Endodermal cell (in vitro differentiated cells): ENCODE measurements around the gene ZCRB1. TPM values are rescaled to one million over a fixed set of nuclear protein-coding genes. Genes with fewer than 3 reads are reported as not detected.

ENCODE experiments used
- DNase-seq: peaks from one replicate; pipeline ENCODE4 v3.0.0-alpha.2; 2017
- H3K27ac ChIP-seq: 2 replicates; pipeline ENCODE4 v1.5.1; 2013; ENCODE audit warnings: mild to moderate bottlenecking, low read depth, low read length, moderate library complexity
- H3K27me3 ChIP-seq: 2 replicates; pipeline ENCODE4 v1.6.1; 2013; ENCODE audit warnings: mild to moderate bottlenecking, low read length, moderate library complexity; ENCODE audit not compliant: insufficient read depth, control insufficient read depth, poor library complexity, severe bottlenecking
- H3K36me3 ChIP-seq: 2 replicates; pipeline ENCODE4 v1.7.0; 2013; ENCODE audit warnings: mild to moderate bottlenecking, low read length, moderate library complexity; ENCODE audit not compliant: control insufficient read depth, insufficient read depth
- H3K4me1 ChIP-seq: one replicate; pipeline ENCODE4 v1.7.0; 2013; ENCODE audit warnings: low read length; ENCODE audit not compliant: control insufficient read depth, insufficient read depth
- H3K4me3 ChIP-seq: 2 replicates; pipeline ENCODE4 v1.5.1; 2013; ENCODE audit warnings: mild to moderate bottlenecking, low read length, moderate library complexity
- H3K9ac ChIP-seq: 2 replicates; pipeline ENCODE4 v1.6.1; 2013; ENCODE audit warnings: mild to moderate bottlenecking, low read length, moderate library complexity; ENCODE audit not compliant: poor library complexity, severe bottlenecking; ENCODE audit errors: extremely low read depth
- H3K9me3 ChIP-seq: 2 replicates; pipeline ENCODE4 v1.6.1; 2013; ENCODE audit warnings: mild to moderate bottlenecking, low read length, moderate library complexity; ENCODE audit not compliant: control insufficient read depth
- H3K27ac Mint-ChIP-seq: 2 replicates; pipeline ENCODE4 v1.8.0; 2020; ENCODE audit warnings: mixed read lengths
- H3K27me3 Mint-ChIP-seq: 2 replicates; pipeline ENCODE4 v1.8.0; 2021; ENCODE audit warnings: mild to moderate bottlenecking, mixed read lengths; ENCODE audit not compliant: insufficient read depth
- H3K36me3 Mint-ChIP-seq: 2 replicates; pipeline ENCODE4 v1.8.0; 2020; ENCODE audit warnings: low read depth, mixed read lengths
- H3K4me1 Mint-ChIP-seq: 2 replicates; pipeline ENCODE4 v1.8.0; 2020; ENCODE audit warnings: mixed read lengths
- H3K4me3 Mint-ChIP-seq: 2 replicates; pipeline ENCODE4 v1.8.0; 2020; ENCODE audit warnings: mild to moderate bottlenecking, moderate library complexity, mixed read lengths
- H3K9me3 Mint-ChIP-seq: 2 replicates; pipeline ENCODE4 v1.8.0; 2020; ENCODE audit warnings: mild to moderate bottlenecking, mixed read lengths
- WGBS, 2 experiments: methylation state at CpG; one replicate each; pipeline versions ENCODE4 v1.1.5 to v1.1.7; 2013; ENCODE audit warnings: missing lambda C conversion rate in 2 of 2, mixed read lengths in 1 of 2; ENCODE audit not compliant: insufficient coverage in 1 of 2, insufficient read length in 1 of 2; 5-methylcytosine and 5-hydroxymethylcytosine counted together
- microRNA-seq: library from miRNA; unstranded; fragments of <30 nt; microRNA quantifications from one replicate; pipeline ENCODE4 v1.2.0, GENCODE V29; 2020; ENCODE audit warnings: borderline microRNAs expressed
- total RNA-seq, 2 donors: library from RNA; stranded (reverse); fragmentation: NEBNext Ultra II Directional in 1 of 2; extraction: Animal tissue kit (Norgen Biotek cat#: 25700) in 1 of 2; gene quantifications; 2 replicates in 1 of 2; 3 replicates in 1 of 2; pipeline ENCODE4 v1.2.1, GENCODE V29; 2021
- TF ChIP-seq, protein P1 (sequence below): fragments of 200-600 bp; sonication (generic); conservative IDR thresholded peaks from 2 replicates; pipeline ENCODE4 v1.5.0; 2021; ENCODE audit warnings: antibody characterized with exemption, mild to moderate bottlenecking

ZCRB1 gene
- total RNA-seq, 2 donors from 2014 or later: 61.1 to 78.4 TPM

DNA sequence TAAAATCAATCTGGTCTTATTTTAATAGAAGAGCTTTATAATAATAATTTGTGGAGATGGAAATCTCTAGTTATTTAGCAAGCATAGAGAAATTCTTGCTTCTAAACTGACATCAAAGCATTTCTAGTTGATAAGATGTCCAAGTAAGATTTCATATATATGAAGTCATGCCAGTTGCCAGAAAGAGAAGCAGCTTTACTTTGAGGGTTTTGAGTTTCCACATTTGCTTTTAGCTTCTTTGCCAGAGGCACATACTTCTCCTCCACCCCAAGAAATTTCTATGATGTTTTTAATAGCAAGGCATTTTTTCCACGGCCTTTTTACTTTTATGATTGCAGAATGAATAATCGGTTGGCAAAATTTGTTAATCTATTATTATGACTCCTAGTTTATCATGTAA is 63.6 kb downstream of the ZCRB1 start:
- Histone ChIP-seq H3K9ac (no peak overlapping the region), H3K4me1 (no peaks in the 10 kb centered on the region), H3K4me3 (no peak overlapping the region), H3K9me3 (no peaks in the 10 kb centered on the region), H3K27ac (no peak overlapping the region), H3K27me3 (no peaks in the 10 kb centered on the region), H3K36me3 (no peaks in the 10 kb centered on the region)
- Mint-ChIP-seq H3K4me3 (no peak overlapping the region), H3K27me3 (peaks cover 5% of the 10 kb centered on the region), H3K36me3 (no peaks in the 10 kb centered on the region), H3K27ac (no peak overlapping the region), H3K9me3 (no peaks in the 10 kb centered on the region), H3K4me1 (no peaks in the 10 kb centered on the region)
- WGBS, 2 experiments: 90% methylated on average over 2 of the region's 2 CpGs; no CpG with 5 or more reads in 1 of the 2 experiments
- TF ChIP-seq, protein P1, sequence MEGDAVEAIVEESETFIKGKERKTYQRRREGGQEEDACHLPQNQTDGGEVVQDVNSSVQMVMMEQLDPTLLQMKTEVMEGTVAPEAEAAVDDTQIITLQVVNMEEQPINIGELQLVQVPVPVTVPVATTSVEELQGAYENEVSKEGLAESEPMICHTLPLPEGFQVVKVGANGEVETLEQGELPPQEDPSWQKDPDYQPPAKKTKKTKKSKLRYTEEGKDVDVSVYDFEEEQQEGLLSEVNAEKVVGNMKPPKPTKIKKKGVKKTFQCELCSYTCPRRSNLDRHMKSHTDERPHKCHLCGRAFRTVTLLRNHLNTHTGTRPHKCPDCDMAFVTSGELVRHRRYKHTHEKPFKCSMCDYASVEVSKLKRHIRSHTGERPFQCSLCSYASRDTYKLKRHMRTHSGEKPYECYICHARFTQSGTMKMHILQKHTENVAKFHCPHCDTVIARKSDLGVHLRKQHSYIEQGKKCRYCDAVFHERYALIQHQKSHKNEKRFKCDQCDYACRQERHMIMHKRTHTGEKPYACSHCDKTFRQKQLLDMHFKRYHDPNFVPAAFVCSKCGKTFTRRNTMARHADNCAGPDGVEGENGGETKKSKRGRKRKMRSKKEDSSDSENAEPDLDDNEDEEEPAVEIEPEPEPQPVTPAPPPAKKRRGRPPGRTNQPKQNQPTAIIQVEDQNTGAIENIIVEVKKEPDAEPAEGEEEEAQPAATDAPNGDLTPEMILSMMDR: no peak
- DNase-seq: no peak

Small RNAs within 50 kb of the gene (microRNA-seq; reads per million reads assigned to microRNA genes)
- not detected for gene MIR7851

Other genes starting within 250 kb of the ZCRB1 start
- 10 to 100 TPM; 29.2 to 36.6 TPM for gene GXYLT1, start 181.2 kb downstream of the ZCRB1 start, total RNA-seq
- gene YAF2, start 87.8 kb downstream of the ZCRB1 start, total RNA-seq: 10 to 100 TPM; 19.4 to 27.3 TPM
- 10 to 100 TPM; 66.6 to 77.6 TPM for gene PPHLN1, start 73 bp upstream of the ZCRB1 start, total RNA-seq